IMR-90 (cell line): ENCODE measurements around the gene ARHGAP12.

Experiments used
- BHLHE40 ChIP-seq: fragments of 150-350 bp; IDR thresholded peaks from 2 replicates; pipeline ENCODE4 v1.6.1; 2016; ENCODE audit warnings: mild to moderate bottlenecking, low read depth, low read length
- MXI1 ChIP-seq: IDR thresholded peaks from 2 replicates; pipeline ENCODE4 v1.6.1; 2012; ENCODE audit warnings: low read depth, mild to moderate bottlenecking, low read length, moderate library complexity, borderline replicate concordance
- SMC3 ChIP-seq: fragments of 150-350 bp; IDR thresholded peaks from 2 replicates; pipeline ENCODE4 v1.6.1; 2016; ENCODE audit warnings: low read depth, mild to moderate bottlenecking, antibody characterized with exemption, low read length, moderate library complexity
- TF ChIP-seq, protein P1 (sequence below): fragments of 150-350 bp; IDR thresholded peaks from 2 replicates; pipeline ENCODE4 v1.6.1; 2017; ENCODE audit warnings: mild to moderate bottlenecking, antibody characterized with exemption, low read length, low read depth
- TF ChIP-seq, protein P2 (sequence below): conservative IDR thresholded peaks from 2 replicates; pipeline ENCODE4 v1.5.1; 2012; ENCODE audit warnings: mild to moderate bottlenecking, low read depth, low read length, improper control_type of control experiment

DNA sequence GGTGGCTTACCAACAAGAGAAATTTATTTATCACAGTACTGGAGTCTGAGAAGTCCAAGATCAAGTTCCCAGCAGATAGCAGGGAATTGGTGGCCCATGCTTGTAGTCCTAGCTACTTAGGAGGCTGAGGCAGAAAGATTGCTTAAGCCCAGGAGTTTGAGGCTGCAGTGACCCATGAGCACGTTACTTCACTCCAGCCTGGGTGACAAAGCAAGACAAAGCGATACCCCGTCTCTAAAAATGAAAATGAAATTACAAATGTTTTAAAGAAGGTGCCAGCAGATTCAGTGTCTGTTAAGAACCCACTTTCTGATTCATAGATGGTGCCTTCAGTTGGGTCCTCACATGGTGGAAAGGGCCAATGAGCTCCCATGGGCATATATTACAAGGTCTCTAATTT lies 20.6 kb upstream of the ARHGAP12 start:
- TF ChIP-seq, protein P1, sequence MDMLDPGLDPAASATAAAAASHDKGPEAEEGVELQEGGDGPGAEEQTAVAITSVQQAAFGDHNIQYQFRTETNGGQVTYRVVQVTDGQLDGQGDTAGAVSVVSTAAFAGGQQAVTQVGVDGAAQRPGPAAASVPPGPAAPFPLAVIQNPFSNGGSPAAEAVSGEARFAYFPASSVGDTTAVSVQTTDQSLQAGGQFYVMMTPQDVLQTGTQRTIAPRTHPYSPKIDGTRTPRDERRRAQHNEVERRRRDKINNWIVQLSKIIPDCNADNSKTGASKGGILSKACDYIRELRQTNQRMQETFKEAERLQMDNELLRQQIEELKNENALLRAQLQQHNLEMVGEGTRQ = no peak
- no peak for TF ChIP-seq BHLHE40
- TF ChIP-seq, protein P2, sequence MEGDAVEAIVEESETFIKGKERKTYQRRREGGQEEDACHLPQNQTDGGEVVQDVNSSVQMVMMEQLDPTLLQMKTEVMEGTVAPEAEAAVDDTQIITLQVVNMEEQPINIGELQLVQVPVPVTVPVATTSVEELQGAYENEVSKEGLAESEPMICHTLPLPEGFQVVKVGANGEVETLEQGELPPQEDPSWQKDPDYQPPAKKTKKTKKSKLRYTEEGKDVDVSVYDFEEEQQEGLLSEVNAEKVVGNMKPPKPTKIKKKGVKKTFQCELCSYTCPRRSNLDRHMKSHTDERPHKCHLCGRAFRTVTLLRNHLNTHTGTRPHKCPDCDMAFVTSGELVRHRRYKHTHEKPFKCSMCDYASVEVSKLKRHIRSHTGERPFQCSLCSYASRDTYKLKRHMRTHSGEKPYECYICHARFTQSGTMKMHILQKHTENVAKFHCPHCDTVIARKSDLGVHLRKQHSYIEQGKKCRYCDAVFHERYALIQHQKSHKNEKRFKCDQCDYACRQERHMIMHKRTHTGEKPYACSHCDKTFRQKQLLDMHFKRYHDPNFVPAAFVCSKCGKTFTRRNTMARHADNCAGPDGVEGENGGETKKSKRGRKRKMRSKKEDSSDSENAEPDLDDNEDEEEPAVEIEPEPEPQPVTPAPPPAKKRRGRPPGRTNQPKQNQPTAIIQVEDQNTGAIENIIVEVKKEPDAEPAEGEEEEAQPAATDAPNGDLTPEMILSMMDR = no peak
- TF ChIP-seq MXI1 = no peak
- TF ChIP-seq SMC3 = no peak
